ENCODE data around the gene CRISPLD2.

- TF ChIP-seq CTCF (IDR thresholded peaks at IDR 0.05; ENCODE audit: low read depth, low read length) (no peak), EZH2phosphoT487 (IDR thresholded peaks at IDR 0.05; ENCODE audit: low read depth) (no peak)
These were observed 39.9 kb downstream of the CRISPLD2 start for GRCh38 chr16:84859681-84860080.

All from OCI-LY3 (cell line).